ENCODE data around the gene PPFIBP2. TPM values are rescaled to one million over a fixed set of nuclear protein-coding genes. Genes with fewer than 3 reads are reported as not detected.
A peak's percentile ranks its signal among the peaks of the same experiment; 100 is the strongest.

PPFIBP2 gene
- total RNA-seq, 4 donors from 2014 or later, result 7.5 to 12.5 (median 10.0) TPM

DNA sequence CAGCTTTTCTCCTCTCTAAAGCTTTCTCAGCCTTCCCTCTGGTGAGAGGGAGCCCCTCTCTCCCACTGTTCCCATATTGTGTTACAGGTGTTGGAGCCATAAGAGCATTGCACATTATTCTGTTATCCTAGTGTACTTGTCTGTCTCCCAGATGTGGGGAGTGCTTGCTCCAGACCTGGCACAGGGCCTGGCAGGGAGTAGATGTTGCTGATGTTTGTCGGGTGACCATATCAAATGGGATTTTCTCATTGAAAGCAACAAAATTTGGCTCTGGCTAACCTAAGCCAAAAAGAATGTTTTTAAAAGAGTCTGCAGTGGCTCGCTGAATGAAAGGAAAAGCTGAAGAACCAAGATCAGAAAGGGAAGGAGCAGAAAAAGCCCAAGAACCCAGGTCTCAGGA is 118.4 kb downstream of the PPFIBP2 start:
- Histone ChIP-seq H3K9me3 (no peaks in the 10 kb centered on the region), H3K27ac (replicated peaks in 1 of 4) (no peak overlapping the region), H3K36me3 (peaks cover 3 to 88% (median 34%) of the 10 kb centered on the region in 4 donors), H3K4me1 (peaks cover 0 to 15% (median 7%) of the 10 kb centered on the region in 4 donors), H3K27me3 (no peaks in the 10 kb centered on the region), H3K4me3 (no peak overlapping the region)
- intact Hi-C loops (cut with DNase I), result no loop called here
- WGBS, result 90% methylated on average over 2 of the region's 2 CpGs
- no peak for DNase-seq (ENCODE audit: extremely low spot score)
- TF ChIP-seq POLR2AphosphoS5 (IDR thresholded peaks at IDR 0.05) (no peak), POLR2A (IDR thresholded peaks at IDR 0.05; ENCODE audit: low read depth) (no peak), EP300 (IDR thresholded peaks at IDR 0.05) (no peak)
- TF ChIP-seq, protein P1, sequence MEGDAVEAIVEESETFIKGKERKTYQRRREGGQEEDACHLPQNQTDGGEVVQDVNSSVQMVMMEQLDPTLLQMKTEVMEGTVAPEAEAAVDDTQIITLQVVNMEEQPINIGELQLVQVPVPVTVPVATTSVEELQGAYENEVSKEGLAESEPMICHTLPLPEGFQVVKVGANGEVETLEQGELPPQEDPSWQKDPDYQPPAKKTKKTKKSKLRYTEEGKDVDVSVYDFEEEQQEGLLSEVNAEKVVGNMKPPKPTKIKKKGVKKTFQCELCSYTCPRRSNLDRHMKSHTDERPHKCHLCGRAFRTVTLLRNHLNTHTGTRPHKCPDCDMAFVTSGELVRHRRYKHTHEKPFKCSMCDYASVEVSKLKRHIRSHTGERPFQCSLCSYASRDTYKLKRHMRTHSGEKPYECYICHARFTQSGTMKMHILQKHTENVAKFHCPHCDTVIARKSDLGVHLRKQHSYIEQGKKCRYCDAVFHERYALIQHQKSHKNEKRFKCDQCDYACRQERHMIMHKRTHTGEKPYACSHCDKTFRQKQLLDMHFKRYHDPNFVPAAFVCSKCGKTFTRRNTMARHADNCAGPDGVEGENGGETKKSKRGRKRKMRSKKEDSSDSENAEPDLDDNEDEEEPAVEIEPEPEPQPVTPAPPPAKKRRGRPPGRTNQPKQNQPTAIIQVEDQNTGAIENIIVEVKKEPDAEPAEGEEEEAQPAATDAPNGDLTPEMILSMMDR (IDR thresholded peaks at IDR 0.05), result no peak

DNA sequence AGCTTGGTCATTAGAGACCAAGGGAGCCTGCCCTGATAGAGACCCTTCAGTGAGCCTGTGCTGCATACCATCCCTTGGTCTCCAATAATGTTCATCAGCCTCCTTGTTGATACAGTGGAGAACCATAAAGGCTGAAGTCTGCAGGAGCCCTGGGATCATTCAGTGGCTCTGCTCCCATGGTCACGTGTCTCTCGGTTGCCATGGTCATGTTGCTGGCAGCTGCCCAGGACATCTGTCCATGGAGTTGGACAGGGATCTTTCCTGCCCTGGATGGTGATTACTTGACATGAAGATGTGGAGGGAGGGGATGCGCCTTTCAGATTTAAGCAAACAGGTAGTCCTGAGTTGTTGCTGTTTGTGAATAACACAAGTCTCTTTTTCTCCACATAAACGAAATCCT is 121.3 kb downstream of the PPFIBP2 start:
- Histone ChIP-seq H3K4me1 (peaks cover 0 to 18% (median 6%) of the 10 kb centered on the region in 4 donors), H3K36me3 (peaks cover 3 to 82% (median 33%) of the 10 kb centered on the region in 4 donors), H3K27ac (replicated peaks in 1 of 4) (no peak overlapping the region), H3K27me3 (no peaks in the 10 kb centered on the region), H3K4me3 (no peak overlapping the region), H3K9me3 (no peaks in the 10 kb centered on the region)
- intact Hi-C loops (cut with DNase I), result no loop called here
- WGBS, result 85% methylated on average over 4 of the region's 4 CpGs
- TF ChIP-seq, protein P1 (IDR thresholded peaks at IDR 0.05), result no peak
- no peak for TF ChIP-seq EP300 (IDR thresholded peaks at IDR 0.05)
- no peak for TF ChIP-seq POLR2AphosphoS5 (IDR thresholded peaks at IDR 0.05)
- no peak for TF ChIP-seq POLR2A (IDR thresholded peaks at IDR 0.05; ENCODE audit: low read depth)
- DNase-seq (ENCODE audit: extremely low spot score), result no peak

DNA sequence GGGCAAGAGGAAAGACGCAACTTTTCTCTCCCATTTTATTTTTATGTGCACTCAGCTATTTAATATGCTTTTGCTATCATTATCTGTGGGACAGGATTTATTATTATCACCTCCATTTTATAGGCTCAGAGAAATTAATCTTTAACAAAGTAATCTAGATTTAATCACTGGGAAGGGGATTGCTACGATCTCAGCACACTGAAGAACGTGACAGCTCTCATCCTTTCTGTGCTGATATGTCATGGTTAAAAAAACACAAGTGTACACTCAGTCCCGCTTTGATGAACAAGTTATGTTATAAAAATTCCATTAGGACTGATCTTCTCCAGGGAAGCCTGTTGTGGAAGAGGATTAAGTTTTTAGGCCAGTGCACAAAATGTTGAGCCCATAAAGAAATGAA is 121.9 kb downstream of the PPFIBP2 start:
- WGBS, result 92% methylated on average over 4 of the region's 4 CpGs
- DNase-seq (ENCODE audit: extremely low spot score), result no peak
- Histone ChIP-seq H3K9me3 (no peaks in the 10 kb centered on the region), H3K27me3 (no peaks in the 10 kb centered on the region), H3K4me3 (no peak overlapping the region), H3K36me3 (peaks cover 3 to 85% (median 35%) of the 10 kb centered on the region in 4 donors), H3K4me1 (peaks cover 0 to 18% (median 5%) of the 10 kb centered on the region in 4 donors), H3K27ac (replicated peaks in 1 of 4) (no peak overlapping the region)
- intact Hi-C loops (cut with DNase I), result no loop called here
- TF ChIP-seq POLR2A (IDR thresholded peaks at IDR 0.05; ENCODE audit: low read depth), result no peak
- TF ChIP-seq, protein P1 (IDR thresholded peaks at IDR 0.05), result no peak
- TF ChIP-seq EP300 (IDR thresholded peaks at IDR 0.05), result no peak
- TF ChIP-seq POLR2AphosphoS5 (IDR thresholded peaks at IDR 0.05), result no peak

DNA sequence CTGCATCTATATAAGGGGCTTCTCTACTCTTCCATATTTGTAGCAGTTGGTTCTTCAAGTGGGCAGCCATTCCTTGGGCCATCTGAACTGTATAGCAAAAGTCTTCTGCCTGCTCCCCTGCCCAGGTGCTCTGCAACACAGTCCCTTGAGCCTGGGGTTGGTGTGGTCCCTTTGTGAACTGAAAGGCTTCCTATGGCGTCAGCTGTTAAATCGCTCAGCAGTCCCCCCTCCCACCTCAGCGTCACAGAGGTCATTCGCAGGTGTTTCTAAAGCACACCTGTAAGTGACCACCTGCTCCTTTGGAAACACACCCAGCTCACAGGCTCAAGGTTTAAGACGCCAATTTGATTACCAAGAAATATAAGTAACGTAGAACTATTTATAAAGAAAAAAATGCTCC is 122.6 kb downstream of the PPFIBP2 start:
- 72% methylated on average over 6 of the region's 6 CpGs for WGBS
- H3K27ac ChIP-seq (replicated peaks in 1 of 4), result peak overlapping the region in 1 of 4 donors; percentile 73
- peaks cover 6 to 85% (median 34%) of the 10 kb centered on the region in 4 donors for H3K36me3 ChIP-seq
- H3K9me3 ChIP-seq, result no peaks in the 10 kb centered on the region
- no peak for DNase-seq (ENCODE audit: extremely low spot score)
- no peak for TF ChIP-seq EP300 (IDR thresholded peaks at IDR 0.05)
- TF ChIP-seq, protein P1 (IDR thresholded peaks at IDR 0.05), result no peak
- H3K4me1 ChIP-seq, result peaks cover 0 to 18% (median 5%) of the 10 kb centered on the region in 4 donors
- intact Hi-C loops (cut with DNase I), result no loop called here
- H3K27me3 ChIP-seq, result no peaks in the 10 kb centered on the region
- H3K4me3 ChIP-seq, result no peak overlapping the region

Data from esophagus muscularis mucosa (tissue), 4 donors.